Gastrocnemius medialis (tissue), 4 donors: ENCODE data around the gene TRIM62.

ENCODE experiments used
- POLR2A ChIP-seq, 2 donors: fragments of 450-650 bp; IDR thresholded peaks; one replicate each; pipeline ENCODE4 v1.6.1; 2017; ENCODE audit warnings: antibody characterized with exemption in 2 of 2, mild to moderate bottlenecking in 2 of 2, moderate library complexity in 2 of 2
- TF ChIP-seq, protein P1 (sequence below), 5 experiments: fragments of 450-650 bp in 3 of 5; fragments of 200-600 bp in 2 of 5; sonication (generic) in 2 of 5; IDR thresholded peaks in 4 of 5; conservative IDR thresholded peaks in 1 of 5; 1 replicate in 4 of 5; 2 replicates in 1 of 5; pipeline ENCODE4 v1.5.1; 2016 to 2019; ENCODE audit warnings: antibody characterized with exemption in 5 of 5, mild to moderate bottlenecking in 3 of 5, moderate library complexity in 3 of 5

DNA sequence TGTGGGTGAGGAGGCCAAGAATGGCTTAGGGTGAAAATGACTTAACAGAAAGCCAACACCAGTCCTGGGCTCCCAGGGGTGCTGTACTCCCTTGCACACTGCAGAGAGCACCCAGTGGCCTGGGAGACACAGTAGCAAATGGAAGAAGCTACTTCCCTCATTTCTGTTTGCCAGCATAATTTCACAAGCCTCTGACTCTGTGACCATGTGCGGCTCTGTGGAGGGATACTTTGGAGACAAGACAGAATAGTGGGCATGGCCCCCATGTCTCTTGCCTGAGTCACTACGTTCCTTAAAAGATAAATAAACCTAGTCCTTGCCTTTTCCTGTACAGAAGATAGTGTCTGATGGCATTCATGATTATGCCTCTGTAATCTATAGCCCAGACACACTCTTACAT is 38.1 kb downstream of the TRIM62 start:
- TF ChIP-seq, protein P1, sequence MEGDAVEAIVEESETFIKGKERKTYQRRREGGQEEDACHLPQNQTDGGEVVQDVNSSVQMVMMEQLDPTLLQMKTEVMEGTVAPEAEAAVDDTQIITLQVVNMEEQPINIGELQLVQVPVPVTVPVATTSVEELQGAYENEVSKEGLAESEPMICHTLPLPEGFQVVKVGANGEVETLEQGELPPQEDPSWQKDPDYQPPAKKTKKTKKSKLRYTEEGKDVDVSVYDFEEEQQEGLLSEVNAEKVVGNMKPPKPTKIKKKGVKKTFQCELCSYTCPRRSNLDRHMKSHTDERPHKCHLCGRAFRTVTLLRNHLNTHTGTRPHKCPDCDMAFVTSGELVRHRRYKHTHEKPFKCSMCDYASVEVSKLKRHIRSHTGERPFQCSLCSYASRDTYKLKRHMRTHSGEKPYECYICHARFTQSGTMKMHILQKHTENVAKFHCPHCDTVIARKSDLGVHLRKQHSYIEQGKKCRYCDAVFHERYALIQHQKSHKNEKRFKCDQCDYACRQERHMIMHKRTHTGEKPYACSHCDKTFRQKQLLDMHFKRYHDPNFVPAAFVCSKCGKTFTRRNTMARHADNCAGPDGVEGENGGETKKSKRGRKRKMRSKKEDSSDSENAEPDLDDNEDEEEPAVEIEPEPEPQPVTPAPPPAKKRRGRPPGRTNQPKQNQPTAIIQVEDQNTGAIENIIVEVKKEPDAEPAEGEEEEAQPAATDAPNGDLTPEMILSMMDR (IDR thresholded peaks at IDR 0.05 in 4 of 5, conservative IDR thresholded peaks at IDR 0.05 in 1 of 5): no peak
- TF ChIP-seq POLR2A (IDR thresholded peaks at IDR 0.05): no peak
